DOHH2 (cell line): ENCODE measurements around the gene POFUT1.

Source experiments
- H3F3A ChIP-seq: fragments of 200-600 bp; sonication (generic), shearing (Covaris generic); 2 replicates; pipeline ENCODE4 v1.6.0; 2016; ENCODE audit warnings: antibody characterized with exemption, mild to moderate bottlenecking; ENCODE audit not compliant: control insufficient read depth, insufficient read depth
- H3K27ac ChIP-seq: fragments of 200-600 bp; sonication (generic); 2 replicates; pipeline ENCODE4 v1.5.1; 2014; ENCODE audit warnings: low read depth, mild to moderate bottlenecking, low read length, moderate library complexity
- H3K27me3 ChIP-seq: fragments of 200-600 bp; sonication (generic); 2 replicates; pipeline ENCODE4 v1.6.1; 2014; ENCODE audit warnings: mild to moderate bottlenecking, low read length, mixed read lengths; ENCODE audit not compliant: control insufficient read depth
- H3K36me3 ChIP-seq: fragments of 200-600 bp; sonication (generic); 2 replicates; pipeline ENCODE4 v1.6.1; 2014; ENCODE audit warnings: mild to moderate bottlenecking, low read length, moderate library complexity, mixed read lengths; ENCODE audit not compliant: control insufficient read depth
- H3K4me1 ChIP-seq: fragments of 200-600 bp; sonication (generic); 2 replicates; pipeline ENCODE4 v1.6.1; 2014; ENCODE audit warnings: mild to moderate bottlenecking, low read length, mixed read lengths; ENCODE audit not compliant: control insufficient read depth
- H3K4me2 ChIP-seq: fragments of 200-600 bp; sonication (generic); 2 replicates; pipeline ENCODE4 v1.6.0; 2014; ENCODE audit warnings: mild to moderate bottlenecking, low read length, moderate library complexity
- H3K4me3 ChIP-seq: fragments of 200-600 bp; sonication (generic); 2 replicates; pipeline ENCODE4 v1.5.1; 2014; ENCODE audit warnings: mild to moderate bottlenecking, low read length, mixed read lengths
- H3K79me2 ChIP-seq: fragments of 200-600 bp; sonication (generic); 2 replicates; pipeline ENCODE4 v1.6.1; 2014; ENCODE audit warnings: mild to moderate bottlenecking, low read length, mixed read lengths; ENCODE audit not compliant: control insufficient read depth
- H3K9me2 ChIP-seq: fragments of 200-600 bp; sonication (generic); replicated peaks from 2 replicates; pipeline ENCODE4 v1.6.1; 2014; ENCODE audit warnings: mild to moderate bottlenecking, low read length, mixed read lengths; ENCODE audit not compliant: control insufficient read depth
- H3K9me3 ChIP-seq: fragments of 200-600 bp; sonication (generic); 2 replicates; pipeline ENCODE4 v1.6.1; 2014; ENCODE audit warnings: antibody characterized with exemption, low read length, mixed read lengths; ENCODE audit not compliant: control insufficient read depth, insufficient read depth
- H4K20me1 ChIP-seq: fragments of 200-600 bp; sonication (generic); 2 replicates; pipeline ENCODE4 v1.6.0; 2014; ENCODE audit warnings: low read depth, mild to moderate bottlenecking, antibody characterized with exemption, low read length, moderate library complexity; ENCODE audit not compliant: control insufficient read depth, insufficient read depth
- CTCF ChIP-seq: fragments of 200-600 bp; sonication (generic); IDR thresholded peaks from one replicate; pipeline ENCODE4 v1.5.1; 2014; ENCODE audit warnings: antibody characterized with exemption, mild to moderate bottlenecking, low read depth, low read length; ENCODE audit not compliant: poor library complexity, severe bottlenecking
- EZH2phosphoT487 ChIP-seq: fragments of 200-600 bp; sonication (generic); IDR thresholded peaks from 2 replicates; pipeline ENCODE4 v1.6.1; 2017; ENCODE audit warnings: borderline replicate concordance, mild to moderate bottlenecking, antibody characterized with exemption, low read length, moderate library complexity, mixed read lengths

POFUT1 gene

GRCh38 chr20:32216179-32217142, 8.8 kb downstream of the POFUT1 start:
- peaks cover 17% of the 10 kb centered on the region for H3K79me2 ChIP-seq
- H3F3A ChIP-seq, result no peaks in the 10 kb centered on the region
- no peaks in the 10 kb centered on the region for H3K9me3 ChIP-seq
- no peak overlapping the region for H3K4me2 ChIP-seq
- H3K9me2 ChIP-seq, result no peaks in the 10 kb centered on the region
- H3K27ac ChIP-seq, result no peak overlapping the region
- TF ChIP-seq CTCF (no peak), EZH2phosphoT487 (no peak)
- no peaks in the 10 kb centered on the region for H3K4me1 ChIP-seq
- H3K36me3 ChIP-seq, result peaks cover 89% of the 10 kb centered on the region
- no peaks in the 10 kb centered on the region for H3K27me3 ChIP-seq
- H3K4me3 ChIP-seq, result no peak overlapping the region
- no peaks in the 10 kb centered on the region for H4K20me1 ChIP-seq

- Histone ChIP-seq H3K27me3 (no peaks in the 10 kb centered on the region), H3K9me3 (no peaks in the 10 kb centered on the region), H3K79me2 (peaks cover 4% of the 10 kb centered on the region; the same call in 1 of the 2 replicates), H3K4me1 (no peaks in the 10 kb centered on the region), H3K27ac (no peak overlapping the region), H4K20me1 (no peaks in the 10 kb centered on the region), H3K9me2 (no peaks in the 10 kb centered on the region), H3K4me3 (no peak overlapping the region), H3K4me2 (no peak overlapping the region), H3K36me3 (peaks cover 90% of the 10 kb centered on the region), H3F3A (no peaks in the 10 kb centered on the region)
- no peak for TF ChIP-seq CTCF
- no peak for TF ChIP-seq EZH2phosphoT487
Measured at GRCh38 chr20:32218156-32218900, 10.6 kb downstream of the POFUT1 start.

- no peaks in the 10 kb centered on the region for H3K79me2 ChIP-seq
- H3K27me3 ChIP-seq, result no peaks in the 10 kb centered on the region
- no peak overlapping the region for H3K27ac ChIP-seq
- H3K9me2 ChIP-seq, result no peaks in the 10 kb centered on the region
- no peak overlapping the region for H3K4me3 ChIP-seq
- H3K36me3 ChIP-seq, result peaks cover 78% of the 10 kb centered on the region
- H3K4me2 ChIP-seq, result no peak overlapping the region
- no peaks in the 10 kb centered on the region for H3F3A ChIP-seq
- TF ChIP-seq CTCF (no peak), EZH2phosphoT487 (no peak)
- no peaks in the 10 kb centered on the region for H4K20me1 ChIP-seq
- H3K9me3 ChIP-seq, result no peaks in the 10 kb centered on the region
- no peaks in the 10 kb centered on the region for H3K4me1 ChIP-seq
Measured at GRCh38 chr20:32224463-32224862, 16.8 kb downstream of the POFUT1 start.
